Smooth muscle cell (in vitro differentiated cells): ENCODE results near the gene TERT. TPM values are rescaled to one million over a fixed set of nuclear protein-coding genes. Genes with fewer than 3 reads are reported as not detected.

Source experiments
- DNase-seq: peaks from one replicate; lab custom pipeline; 2025; ENCODE audit not compliant: unreplicated experiment; lab: John Stamatoyannopoulos, UW
- H2AFZ ChIP-seq: fragments of 200-600 bp; sonication (generic); 2 replicates; pipeline ENCODE4 v1.6.0; 2016; ENCODE audit warnings: antibody characterized with exemption, low read depth, mild to moderate bottlenecking
- H3F3A ChIP-seq: fragments of 200-600 bp; sonication (generic); 2 replicates; pipeline ENCODE4 v1.6.0; 2017; ENCODE audit warnings: antibody characterized with exemption, low read depth
- H3K27ac ChIP-seq: fragments of 200-600 bp; sonication (generic); 2 replicates; pipeline ENCODE4 v1.5.1; 2016; ENCODE audit warnings: low read depth, mild to moderate bottlenecking
- H3K27me3 ChIP-seq: fragments of 200-600 bp; sonication (generic); 2 replicates; pipeline ENCODE4 v1.6.1; 2016; ENCODE audit warnings: low read depth, mild to moderate bottlenecking
- H3K36me3 ChIP-seq: fragments of 200-600 bp; sonication (generic); 2 replicates; pipeline ENCODE4 v1.5.1; 2016; ENCODE audit warnings: low read depth
- H3K4me1 ChIP-seq: fragments of 200-600 bp; sonication (generic); 2 replicates; pipeline ENCODE4 v1.5.1; 2016; ENCODE audit warnings: low read depth
- H3K4me2 ChIP-seq: fragments of 200-600 bp; sonication (generic); 2 replicates; pipeline ENCODE4 v1.6.0; 2016; ENCODE audit warnings: mild to moderate bottlenecking
- H3K4me3 ChIP-seq: fragments of 200-600 bp; sonication (generic); 2 replicates; pipeline ENCODE4 v1.5.1; 2016; ENCODE audit warnings: mild to moderate bottlenecking
- H3K79me2 ChIP-seq: fragments of 200-600 bp; sonication (generic); 2 replicates; pipeline ENCODE4 v1.6.0; 2016; ENCODE audit warnings: low read depth, mild to moderate bottlenecking
- H3K9ac ChIP-seq: fragments of 200-600 bp; sonication (generic); 2 replicates; pipeline ENCODE4 v1.6.0; 2016; ENCODE audit warnings: low read depth
- H3K9me3 ChIP-seq: fragments of 200-600 bp; sonication (generic); replicated peaks from 2 replicates; pipeline ENCODE4 v1.5.1; 2016; ENCODE audit warnings: low read depth
- H4K20me1 ChIP-seq: fragments of 200-600 bp; sonication (generic); 2 replicates; pipeline ENCODE4 v1.6.0; 2016; ENCODE audit warnings: low read depth
- CTCF ChIP-seq: fragments of 200-600 bp; sonication (generic); IDR thresholded peaks from 2 replicates; pipeline ENCODE4 v1.5.1; 2017; ENCODE audit warnings: borderline replicate concordance, mild to moderate bottlenecking, antibody characterized with exemption; ENCODE audit not compliant: insufficient read depth, poor library complexity, severe bottlenecking
- WGBS: methylation state at CpG from one replicate; pipeline ENCODE4 v1.1.7; 2016; ENCODE audit warnings: low lambda C conversion rate; 5-methylcytosine and 5-hydroxymethylcytosine counted together
- polyA plus RNA-seq: library from polyadenylated mRNA; unstranded; fragments of >200 nt; fragmentation: Nextera tagmentation; extraction: Ambion mirVana; gene quantifications from 2 replicates; pipeline ENCODE4 v1.2.1, GENCODE V29; 2016
- total RNA-seq: library from RNA; depleted of rRNA; stranded (reverse); fragments of >200 nt; gene quantifications from 2 replicates; pipeline ENCODE4 v1.2.3, GENCODE V29; 2014

TERT gene
- total and polyA plus RNA-seq, 2 experiments from 2014 or later: not detected

GRCh38 chr5:1297243-1297642 lies 2.4 kb upstream of the TERT start:
- no peak for TF ChIP-seq CTCF
- H3K36me3 ChIP-seq: no peaks in the 10 kb centered on the region
- H2AFZ ChIP-seq: no peak overlapping the region
- no peak overlapping the region for H3K9ac ChIP-seq
- 93% methylated on average over 4 of the region's 4 CpGs for WGBS
- H3K4me3 ChIP-seq: no peak overlapping the region
- no peak overlapping the region for H3K4me2 ChIP-seq
- no peaks in the 10 kb centered on the region for H3K4me1 ChIP-seq
- no peaks in the 10 kb centered on the region for H3F3A ChIP-seq
- H3K27me3 ChIP-seq: peaks cover 46% of the 10 kb centered on the region
- no peaks in the 10 kb centered on the region for H3K79me2 ChIP-seq
- DNase-seq: no peak
- H3K9me3 ChIP-seq: no peaks in the 10 kb centered on the region
- H4K20me1 ChIP-seq: no peaks in the 10 kb centered on the region
- no peak overlapping the region for H3K27ac ChIP-seq

- no peak for DNase-seq
- WGBS: 73% methylated on average over 22 of the region's 22 CpGs
- peaks cover 46% of the 10 kb centered on the region for H3K27me3 ChIP-seq
These were observed 776 bp upstream of the TERT start for GRCh38 chr5:1295650-1296037.

DNA sequence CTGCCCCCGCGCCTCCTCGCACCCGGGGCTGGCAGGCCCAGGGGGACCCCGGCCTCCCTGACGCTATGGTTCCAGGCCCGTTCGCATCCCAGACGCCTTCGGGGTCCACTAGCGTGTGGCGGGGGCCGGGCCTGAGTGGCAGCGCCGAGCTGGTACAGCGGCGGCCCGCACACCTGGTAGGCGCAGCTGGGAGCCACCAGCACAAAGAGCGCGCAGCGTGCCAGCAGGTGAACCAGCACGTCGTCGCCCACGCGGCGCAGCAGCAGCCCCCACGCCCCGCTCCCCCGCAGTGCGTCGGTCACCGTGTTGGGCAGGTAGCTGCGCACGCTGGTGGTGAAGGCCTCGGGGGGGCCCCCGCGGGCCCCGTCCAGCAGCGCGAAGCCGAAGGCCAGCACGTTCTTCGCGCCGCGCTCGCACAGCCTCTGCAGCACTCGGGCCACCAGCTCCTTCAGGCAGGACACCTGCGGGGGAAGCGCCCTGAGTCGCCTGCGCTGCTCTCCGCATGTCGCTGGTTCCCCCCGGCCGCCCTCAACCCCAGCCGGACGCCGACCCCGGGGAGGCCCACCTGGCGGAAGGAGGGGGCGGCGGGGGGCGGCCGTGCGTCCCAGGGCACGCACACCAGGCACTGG lies 548 bp downstream of the TERT start:
- Histone ChIP-seq H3K27me3 (peaks cover 46% of the 10 kb centered on the region), H2AFZ (no peak overlapping the region), H3K4me2 (peak overlapping the region; percentile 76), H3K79me2 (no peaks in the 10 kb centered on the region), H3K4me3 (peak overlapping the region; percentile 29), H3K27ac (no peak overlapping the region), H3K9ac (no peak overlapping the region), H3F3A (no peaks in the 10 kb centered on the region), H4K20me1 (no peaks in the 10 kb centered on the region), H3K36me3 (no peaks in the 10 kb centered on the region), H3K4me1 (no peaks in the 10 kb centered on the region), H3K9me3 (no peaks in the 10 kb centered on the region)
- no peak for TF ChIP-seq CTCF
- 61% methylated on average over 37 of the region's 69 CpGs for WGBS
- DNase-seq: no peak

More at GRCh38 chr5:1295650-1296037, 776 bp upstream of the TERT start:
- Histone ChIP-seq H3K4me3 (no peak overlapping the region), H3F3A (no peaks in the 10 kb centered on the region), H3K9ac (no peak overlapping the region), H3K4me1 (no peaks in the 10 kb centered on the region), H3K27ac (no peak overlapping the region), H3K9me3 (no peaks in the 10 kb centered on the region), H3K4me2 (no peak overlapping the region), H3K36me3 (no peaks in the 10 kb centered on the region), H4K20me1 (no peaks in the 10 kb centered on the region), H2AFZ (no peak overlapping the region), H3K79me2 (no peaks in the 10 kb centered on the region)
- no peak for TF ChIP-seq CTCF
